ENCODE results near the gene VPS4B.

DNA sequence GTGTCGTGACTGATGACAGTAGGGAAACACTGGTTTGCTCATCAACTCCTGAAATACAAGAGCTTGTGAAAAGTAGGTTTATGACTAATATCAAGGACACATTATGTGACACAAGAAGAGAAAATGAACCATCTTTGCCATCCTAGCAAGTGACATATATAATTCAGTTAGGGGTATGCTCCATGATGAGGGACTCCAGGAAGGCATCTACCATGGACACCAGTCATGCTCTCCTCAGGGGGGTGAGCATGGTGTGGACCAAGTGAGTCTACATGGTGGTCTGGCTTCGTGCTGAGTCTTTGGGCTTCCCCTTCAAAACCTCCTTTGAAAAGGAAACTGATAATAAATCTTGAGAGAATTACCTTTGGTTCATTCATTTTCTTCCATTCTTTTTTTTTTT lies 42.8 kb upstream of the VPS4B start:
- TF ChIP-seq POLR2A (IDR thresholded peaks at IDR 0.05) (no peak), POLR2AphosphoS5 (IDR thresholded peaks at IDR 0.05) (no peak)
- TF ChIP-seq, protein P1, sequence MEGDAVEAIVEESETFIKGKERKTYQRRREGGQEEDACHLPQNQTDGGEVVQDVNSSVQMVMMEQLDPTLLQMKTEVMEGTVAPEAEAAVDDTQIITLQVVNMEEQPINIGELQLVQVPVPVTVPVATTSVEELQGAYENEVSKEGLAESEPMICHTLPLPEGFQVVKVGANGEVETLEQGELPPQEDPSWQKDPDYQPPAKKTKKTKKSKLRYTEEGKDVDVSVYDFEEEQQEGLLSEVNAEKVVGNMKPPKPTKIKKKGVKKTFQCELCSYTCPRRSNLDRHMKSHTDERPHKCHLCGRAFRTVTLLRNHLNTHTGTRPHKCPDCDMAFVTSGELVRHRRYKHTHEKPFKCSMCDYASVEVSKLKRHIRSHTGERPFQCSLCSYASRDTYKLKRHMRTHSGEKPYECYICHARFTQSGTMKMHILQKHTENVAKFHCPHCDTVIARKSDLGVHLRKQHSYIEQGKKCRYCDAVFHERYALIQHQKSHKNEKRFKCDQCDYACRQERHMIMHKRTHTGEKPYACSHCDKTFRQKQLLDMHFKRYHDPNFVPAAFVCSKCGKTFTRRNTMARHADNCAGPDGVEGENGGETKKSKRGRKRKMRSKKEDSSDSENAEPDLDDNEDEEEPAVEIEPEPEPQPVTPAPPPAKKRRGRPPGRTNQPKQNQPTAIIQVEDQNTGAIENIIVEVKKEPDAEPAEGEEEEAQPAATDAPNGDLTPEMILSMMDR (IDR thresholded peaks at IDR 0.05) = no peak

Data from breast epithelium (tissue), 3 donors.